CD4-positive, alpha-beta T cell treated with Interleukin-15 for 1 hour (primary cell): ENCODE results near the gene PCDHGB3.
"Not testable (repeated sequence)": the region's sequence is repeated elsewhere in the genome, so short reads cannot be mapped to it uniquely, and the experiment has no call there.

Source experiments
- DNase-seq: peaks from one replicate; pipeline ENCODE4 v3.0.0-alpha.2; 2020

PCDHGB3 gene

DNA sequence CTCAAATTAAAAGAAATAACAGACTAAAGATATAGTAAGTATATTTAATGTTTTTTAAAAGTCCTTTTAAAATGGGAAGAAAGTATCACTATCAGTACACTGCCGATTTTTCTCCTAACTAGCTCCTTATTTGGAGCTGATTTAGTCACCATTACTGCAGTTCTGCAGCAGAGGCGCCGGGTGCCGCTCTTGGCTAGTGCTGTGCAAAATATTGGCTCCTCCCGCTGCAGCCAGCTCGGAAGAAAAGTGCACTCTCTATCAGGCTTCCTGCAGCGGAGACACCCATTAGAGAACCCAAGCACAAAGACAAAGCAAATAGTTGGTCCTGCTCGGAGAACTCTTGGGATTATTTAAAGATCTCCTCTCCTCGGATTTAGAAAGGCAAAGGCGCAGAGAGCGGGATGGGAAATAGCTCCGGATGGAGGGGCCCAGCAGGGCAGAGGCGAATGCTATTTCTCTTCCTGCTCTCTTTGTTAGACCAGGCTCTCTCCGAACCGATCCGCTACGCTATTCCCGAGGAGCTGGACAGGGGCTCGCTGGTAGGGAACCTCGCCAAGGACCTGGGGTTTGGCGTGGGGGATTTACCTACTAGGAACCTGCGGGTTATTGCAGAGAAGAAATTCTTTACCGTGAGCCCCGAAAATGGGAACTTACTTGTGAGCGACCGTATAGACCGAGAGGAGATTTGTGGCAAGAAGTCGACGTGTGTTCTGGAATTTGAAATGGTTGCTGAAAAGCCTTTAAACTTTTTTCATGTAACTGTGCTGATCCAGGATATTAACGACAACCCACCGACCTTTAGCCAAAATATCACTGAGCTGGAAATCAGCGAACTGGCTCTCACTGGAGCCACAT is at the start of gene PCDHGB3:
TSS of gene PCDHGB3 (plus strand) at position 249 of the 855 bp plus-strand sequence. CDS start at position 402, 153 bp downstream.
- peak; percentile 33 for DNase-seq

DNA sequence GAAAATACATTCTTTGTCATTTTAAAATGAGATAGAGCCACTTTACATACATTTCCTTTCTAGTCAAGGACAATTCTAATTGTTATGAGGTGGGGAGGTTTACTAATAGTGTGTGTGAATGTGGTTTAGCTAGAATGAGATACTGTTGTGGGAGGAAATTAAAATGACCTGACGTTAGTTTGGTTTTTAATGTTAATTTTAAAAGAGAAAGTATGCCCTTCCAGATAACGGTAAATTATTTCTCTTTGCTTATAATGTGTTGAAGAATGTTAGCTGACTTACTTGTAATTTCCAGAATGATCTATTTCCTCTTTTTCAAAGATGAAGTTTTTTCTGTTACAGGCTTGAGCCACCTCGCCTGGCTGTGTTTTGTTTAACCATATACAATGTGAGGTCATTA is 47.8 kb upstream of the PCDHGB3 start:
- DNase-seq: no peak

DNA sequence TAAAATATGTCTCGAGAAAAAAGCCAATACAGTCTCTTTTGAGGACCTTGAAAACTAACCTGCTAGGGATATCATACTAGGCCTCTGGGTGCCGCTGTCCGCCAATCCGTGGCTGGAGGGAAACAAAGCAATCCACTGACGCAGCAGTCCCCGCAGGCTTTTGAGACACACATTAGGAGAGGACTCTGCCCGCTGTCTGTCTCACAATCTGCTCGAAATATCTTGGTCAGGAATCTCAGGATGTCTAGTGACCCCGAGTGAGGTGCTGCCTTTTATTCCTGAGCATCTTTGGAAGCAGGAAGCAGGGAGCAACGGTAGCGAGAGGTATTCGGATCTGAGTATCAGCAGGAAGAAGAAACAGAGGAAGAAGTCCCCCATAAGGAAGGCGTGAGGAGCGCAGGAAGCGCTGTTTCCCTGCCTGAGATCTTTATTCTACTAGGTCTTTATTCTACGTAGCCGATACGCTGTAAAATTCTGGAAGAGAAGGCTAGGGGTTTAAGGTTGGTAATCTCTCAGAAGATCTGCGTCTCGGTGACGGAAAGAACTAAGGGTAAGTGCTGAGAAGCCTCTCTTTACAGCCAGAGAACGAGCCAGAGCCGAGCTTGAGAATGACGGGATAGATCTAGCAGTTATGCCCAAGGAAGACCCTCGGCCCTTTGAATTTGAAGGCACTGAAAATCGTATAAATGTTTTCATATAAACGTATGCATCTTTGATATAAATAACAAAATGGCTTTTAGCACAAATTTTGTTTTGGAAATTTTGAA is 43.8 kb upstream of the PCDHGB3 start:
- peak; percentile 72 for DNase-seq

DNA sequence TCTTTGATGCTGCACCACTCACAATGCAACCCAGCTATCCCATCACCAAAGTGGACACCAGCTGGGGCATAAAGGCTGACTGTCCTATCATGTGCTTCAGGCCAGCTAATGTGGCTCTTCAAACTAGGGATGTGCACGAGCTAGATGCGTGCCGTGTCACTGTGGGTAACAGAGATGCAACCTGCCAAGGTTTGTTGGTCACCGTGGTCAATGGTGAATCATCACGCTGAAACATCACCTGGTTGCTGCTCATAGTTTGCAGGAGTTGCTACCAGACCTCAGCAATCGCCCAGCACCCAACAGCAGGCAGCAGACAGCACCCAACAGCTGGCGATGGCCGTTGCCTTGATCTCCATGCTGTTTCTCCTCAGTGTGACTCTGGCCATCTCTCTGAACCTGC is 41.8 kb upstream of the PCDHGB3 start:
- no peak for DNase-seq

DNA sequence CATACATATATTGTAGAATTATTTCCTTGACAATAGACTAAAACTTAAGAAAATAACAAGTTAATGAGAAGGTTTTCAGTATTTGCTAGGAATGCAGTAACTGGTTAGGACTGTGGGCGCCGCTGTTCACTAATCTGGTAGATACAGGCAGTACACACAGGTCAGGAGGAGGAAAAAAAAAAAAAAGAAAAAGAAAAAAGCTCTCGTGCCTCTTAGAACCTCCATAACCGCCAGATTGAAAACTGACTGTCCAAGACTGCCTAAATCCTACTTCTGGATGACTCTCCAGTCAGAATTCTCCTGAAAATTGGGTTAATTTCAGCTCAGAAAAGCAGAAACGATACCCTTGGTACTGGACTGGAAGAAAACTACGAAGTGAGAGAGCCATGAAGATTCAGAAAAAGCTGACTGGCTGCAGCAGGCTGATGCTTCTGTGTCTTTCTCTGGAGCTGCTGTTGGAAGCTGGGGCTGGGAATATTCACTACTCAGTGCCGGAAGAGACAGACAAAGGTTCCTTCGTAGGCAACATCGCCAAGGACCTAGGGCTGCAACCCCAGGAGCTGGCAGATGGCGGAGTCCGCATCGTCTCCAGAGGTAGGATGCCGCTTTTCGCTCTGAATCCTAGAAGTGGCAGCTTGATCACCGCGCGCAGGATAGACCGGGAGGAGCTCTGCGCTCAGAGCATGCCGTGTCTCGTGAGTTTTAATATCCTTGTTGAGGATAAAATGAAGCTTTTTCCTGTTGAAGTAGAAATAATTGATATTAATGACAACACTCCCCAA is 39.6 kb upstream of the PCDHGB3 start, which contains the start of gene PCDHGA1:
TSS of gene PCDHGA1 (plus strand) at position 216 of the 782 bp plus-strand sequence.
- no peak for DNase-seq

DNA sequence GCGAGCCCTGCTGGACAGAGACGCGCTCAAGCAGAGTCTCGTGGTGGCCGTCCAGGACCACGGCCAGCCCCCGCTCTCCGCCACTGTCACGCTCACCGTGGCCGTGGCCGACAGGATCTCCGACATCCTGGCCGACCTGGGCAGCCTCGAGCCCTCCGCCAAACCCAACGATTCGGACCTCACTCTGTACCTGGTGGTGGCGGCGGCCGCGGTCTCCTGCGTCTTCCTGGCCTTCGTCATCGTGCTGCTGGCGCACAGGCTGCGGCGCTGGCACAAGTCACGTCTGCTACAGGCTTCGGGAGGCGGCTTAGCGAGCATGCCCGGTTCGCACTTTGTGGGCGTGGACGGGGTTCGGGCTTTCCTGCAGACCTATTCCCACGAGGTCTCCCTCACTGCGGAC is 37.5 kb upstream of the PCDHGB3 start:
- DNase-seq: not testable (repeated sequence)

DNA sequence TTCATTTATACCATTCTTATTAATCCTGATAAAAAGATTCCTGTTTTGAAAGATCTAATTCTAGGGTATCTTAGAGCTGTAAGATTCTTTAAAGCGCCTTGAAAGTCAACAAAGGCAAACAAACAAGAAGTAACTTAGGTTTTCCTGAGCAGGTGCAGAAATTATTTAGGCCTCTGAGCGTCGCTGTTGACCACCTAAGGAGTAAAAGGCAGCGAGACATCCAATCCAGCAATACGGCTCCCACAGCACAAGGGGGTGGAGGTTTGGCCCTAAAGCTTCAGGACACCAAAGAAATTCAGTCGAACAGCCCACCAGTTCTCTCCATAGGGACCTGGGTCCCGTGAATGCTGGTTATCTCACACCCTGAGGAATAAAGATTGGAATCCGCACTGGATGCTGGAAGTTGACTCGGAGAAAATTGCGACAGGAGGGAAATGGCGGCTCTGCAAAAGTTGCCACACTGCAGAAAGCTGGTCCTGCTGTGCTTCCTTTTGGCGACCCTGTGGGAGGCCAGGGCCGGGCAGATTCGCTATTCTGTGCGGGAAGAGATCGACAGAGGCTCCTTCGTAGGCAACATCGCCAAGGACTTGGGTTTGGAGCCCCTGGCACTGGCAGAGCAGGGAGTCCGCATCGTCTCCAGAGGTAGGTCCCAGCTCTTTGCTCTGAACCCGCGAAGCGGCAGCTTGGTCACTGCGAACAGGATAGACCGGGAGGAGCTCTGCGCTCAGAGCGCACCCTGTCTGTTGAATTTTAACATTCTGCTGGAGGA is 31.3 kb upstream of the PCDHGB3 start, which contains the start of gene PCDHGA2:
TSS of gene PCDHGA2 (plus strand) at position 223 of the 769 bp plus-strand sequence.
- DNase-seq: no peak

DNA sequence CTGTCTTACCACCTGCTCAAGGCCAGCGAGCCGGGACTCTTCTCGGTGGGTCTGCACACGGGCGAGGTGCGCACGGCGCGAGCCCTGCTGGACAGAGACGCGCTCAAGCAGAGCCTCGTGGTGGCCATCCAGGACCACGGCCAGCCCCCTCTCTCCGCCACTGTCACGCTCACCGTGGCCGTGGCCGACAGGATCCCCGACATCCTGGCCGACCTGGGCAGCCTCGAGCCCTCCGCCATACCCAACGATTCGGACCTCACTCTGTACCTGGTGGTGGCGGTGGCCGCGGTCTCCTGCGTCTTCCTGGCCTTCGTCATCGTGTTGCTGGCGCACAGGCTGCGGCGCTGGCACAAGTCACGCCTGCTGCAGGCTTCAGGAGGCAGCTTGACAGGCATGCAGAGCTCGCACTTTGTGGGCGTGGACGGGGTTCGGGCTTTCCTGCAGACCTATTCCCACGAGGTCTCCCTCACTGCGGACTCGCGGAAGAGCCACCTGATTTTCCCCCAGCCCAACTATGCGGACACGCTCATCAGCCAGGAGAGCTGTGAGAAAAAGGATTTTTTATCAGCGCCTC is 29.2 kb upstream of the PCDHGB3 start:
- not testable (repeated sequence) for DNase-seq

DNA sequence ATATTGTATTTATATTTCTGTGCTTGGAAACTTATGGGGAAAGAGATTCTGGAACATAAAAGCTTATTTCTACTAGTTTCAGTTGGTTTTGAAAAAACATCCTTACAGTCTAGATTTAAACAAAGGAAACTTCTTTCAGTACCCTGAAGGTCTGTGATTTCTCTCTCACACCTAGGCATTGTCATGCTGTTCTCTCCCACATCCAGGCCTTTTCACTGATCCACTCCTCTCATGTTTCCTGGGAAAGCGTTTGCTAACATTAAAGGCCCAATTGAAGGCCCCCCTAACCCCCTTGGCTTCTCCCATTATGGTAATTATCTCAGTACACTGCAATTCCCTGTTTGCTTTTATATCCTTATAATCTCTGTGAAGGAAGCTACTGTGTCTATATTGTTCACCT is 27.3 kb upstream of the PCDHGB3 start:
- DNase-seq: no peak

DNA sequence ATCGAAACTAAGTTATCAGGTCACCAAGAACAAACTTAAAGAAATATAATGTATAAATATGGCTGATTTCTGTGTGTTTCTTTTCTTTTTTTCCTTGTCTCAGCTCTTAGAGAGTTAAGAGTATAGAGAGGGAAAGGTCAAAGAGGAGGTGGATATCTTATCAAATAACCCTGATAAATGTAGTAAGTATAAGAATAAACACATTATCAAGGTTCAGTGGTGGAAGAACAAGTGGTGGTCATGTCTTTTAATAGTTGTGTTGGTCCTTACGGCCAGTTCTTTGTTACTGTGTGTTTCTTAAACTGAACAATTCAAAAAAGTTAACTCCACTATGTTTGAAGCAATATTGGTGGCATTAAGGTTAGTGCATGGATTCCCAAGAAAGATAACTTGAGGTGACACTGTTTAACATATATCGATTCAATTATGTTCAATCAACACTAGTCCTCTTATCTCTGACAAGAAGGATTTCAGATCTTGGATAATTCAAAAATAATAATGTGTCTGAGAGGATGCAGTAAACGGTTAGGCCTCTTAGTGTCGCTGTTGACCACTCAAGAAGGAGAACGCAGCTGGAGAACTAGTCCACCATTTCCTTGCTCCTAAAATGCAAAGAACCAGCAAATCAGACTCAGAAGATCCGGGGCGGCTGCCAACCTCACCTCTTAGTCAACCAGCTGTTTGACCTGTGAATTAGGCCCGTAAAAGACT is 26.6 kb upstream of the PCDHGB3 start, which contains the start of gene PCDHGA3:
TSS of gene PCDHGA3 (plus strand) at position 588 of the 711 bp plus-strand sequence. CDS start 205 bp downstream, outside the sequence.
- DNase-seq: no peak

DNA sequence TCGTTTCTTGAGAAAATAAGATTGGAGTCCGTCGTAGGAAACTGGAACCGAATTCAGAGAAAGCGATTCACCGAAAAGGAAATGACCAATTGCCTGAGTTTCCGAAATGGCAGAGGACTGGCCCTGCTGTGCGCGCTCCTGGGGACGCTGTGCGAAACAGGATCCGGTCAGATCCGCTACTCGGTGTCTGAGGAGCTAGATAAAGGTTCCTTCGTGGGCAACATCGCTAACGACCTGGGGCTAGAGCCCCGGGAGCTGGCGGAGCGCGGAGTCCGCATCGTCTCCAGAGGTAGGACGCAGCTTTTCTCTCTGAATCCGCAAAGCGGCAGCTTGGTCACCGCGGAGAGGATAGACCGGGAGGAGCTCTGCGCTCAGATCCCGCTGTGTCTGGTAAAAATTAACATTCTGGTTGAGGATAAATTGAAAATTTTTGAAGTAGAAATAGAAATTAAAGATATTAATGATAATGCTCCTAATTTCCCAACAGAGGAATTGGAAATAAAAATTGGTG is 26.0 kb upstream of the PCDHGB3 start:
- DNase-seq: no peak

DNA sequence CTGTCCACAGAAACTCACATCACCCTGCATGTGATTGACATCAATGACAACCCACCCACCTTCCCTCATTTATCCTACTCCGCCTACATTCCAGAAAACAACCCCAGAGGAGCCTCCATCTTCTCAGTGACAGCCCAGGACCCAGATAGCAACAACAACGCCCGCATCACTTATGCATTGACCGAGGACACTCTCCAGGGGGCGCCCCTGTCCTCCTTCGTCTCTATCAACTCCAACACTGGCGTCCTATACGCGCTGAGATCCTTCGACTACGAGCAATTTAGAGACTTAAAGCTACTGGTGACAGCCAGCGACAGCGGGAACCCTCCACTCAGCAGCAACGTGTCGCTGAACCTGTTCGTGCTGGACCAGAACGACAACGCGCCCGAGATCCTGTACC is 24.7 kb upstream of the PCDHGB3 start:
- DNase-seq: no peak

DNA sequence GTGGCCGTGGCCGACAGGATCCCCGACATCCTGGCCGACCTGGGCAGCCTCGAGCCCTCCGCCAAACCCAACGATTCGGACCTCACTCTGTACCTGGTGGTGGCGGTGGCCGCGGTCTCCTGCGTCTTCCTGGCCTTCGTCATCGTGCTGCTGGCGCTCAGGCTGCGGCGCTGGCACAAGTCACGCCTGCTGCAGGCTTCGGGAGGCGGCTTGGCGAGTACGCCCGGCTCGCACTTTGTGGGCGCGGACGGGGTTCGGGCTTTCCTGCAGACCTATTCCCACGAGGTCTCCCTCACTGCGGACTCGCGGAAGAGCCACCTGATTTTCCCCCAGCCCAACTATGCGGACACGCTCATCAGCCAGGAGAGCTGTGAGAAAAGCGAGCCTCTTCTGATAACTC is 24.0 kb upstream of the PCDHGB3 start:
- DNase-seq: not testable (repeated sequence)

DNA sequence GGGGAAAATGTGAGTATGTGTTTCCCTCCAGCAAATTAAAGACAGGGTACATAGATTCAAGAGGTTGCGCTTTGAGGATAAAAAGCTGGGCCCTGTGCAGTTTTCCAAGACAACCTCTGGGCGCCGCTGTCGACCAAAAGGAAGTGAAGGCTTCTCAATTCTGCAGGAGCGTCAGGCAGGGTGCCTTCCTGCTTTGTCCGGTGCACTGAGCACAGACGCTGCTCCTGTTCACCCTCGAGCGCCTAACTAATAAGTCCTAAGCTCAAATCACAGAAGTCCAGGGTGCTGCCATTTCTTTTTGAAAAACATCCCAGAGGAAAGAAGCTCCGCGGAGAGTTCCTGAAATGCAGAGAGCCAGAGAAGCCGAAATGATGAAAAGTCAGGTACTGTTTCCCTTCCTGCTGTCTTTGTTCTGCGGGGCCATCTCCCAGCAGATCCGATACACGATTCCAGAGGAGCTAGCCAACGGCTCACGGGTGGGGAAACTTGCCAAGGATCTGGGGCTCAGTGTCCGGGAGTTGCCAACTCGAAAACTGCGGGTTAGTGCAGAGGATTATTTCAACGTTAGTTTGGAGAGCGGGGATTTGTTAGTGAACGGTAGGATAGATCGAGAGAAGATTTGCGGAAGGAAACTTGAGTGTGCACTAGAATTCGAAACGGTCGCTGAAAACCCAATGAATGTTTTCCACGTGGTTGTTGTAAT is 20.0 kb upstream of the PCDHGB3 start, which contains the start of gene PCDHGB1:
TSS of gene PCDHGB1 (plus strand) at position 183 of the 703 bp plus-strand sequence. CDS start at position 345, 162 bp downstream.
- peak; percentile 20 for DNase-seq

DNA sequence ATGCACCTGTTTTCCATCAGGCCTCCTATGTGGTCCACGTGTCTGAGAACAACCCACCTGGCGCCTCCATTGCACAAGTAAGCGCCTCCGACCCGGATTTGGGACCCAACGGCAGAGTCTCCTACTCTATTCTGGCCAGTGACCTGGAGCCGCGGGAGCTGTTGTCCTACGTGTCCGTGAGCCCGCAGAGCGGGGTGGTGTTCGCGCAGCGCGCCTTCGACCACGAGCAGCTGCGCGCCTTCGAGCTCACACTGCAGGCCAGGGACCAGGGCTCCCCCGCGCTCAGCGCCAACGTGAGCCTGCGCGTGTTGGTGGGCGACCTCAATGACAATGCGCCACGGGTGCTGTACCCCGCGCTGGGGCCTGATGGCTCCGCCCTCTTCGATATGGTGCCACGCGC is 18.5 kb upstream of the PCDHGB3 start:
- DNase-seq: no peak

DNA sequence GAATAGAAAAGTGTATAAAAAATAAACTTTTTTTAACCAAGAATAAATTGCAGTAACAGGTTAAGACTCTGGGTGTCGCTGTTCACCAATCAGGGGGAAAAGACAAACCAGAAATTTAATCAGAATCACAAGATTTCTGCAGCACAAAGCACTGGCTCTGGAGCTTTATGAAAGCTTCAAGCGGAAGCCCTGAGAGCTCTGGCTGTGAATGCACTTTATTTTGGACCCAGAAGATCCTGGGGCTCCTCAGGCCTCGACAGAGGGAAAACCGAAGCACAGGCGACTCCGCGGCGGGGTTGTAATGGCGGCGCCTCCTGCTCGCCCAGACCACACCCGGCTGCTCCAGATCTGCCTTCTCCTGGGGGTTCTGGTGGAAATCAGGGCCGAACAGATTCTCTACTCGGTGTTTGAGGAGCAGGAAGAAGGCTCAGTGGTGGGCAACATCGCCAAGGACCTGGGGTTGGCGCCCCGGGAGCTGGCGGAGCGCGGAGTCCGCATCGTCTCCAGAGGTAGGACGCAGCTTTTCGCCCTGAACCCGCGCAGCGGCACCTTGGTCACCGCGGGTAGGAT is 15.1 kb upstream of the PCDHGB3 start, which contains the start of gene PCDHGA4:
TSS of gene PCDHGA4 (plus strand) at position 122 of the 570 bp plus-strand sequence. CDS start at position 209, 87 bp downstream.
- no peak for DNase-seq

DNA sequence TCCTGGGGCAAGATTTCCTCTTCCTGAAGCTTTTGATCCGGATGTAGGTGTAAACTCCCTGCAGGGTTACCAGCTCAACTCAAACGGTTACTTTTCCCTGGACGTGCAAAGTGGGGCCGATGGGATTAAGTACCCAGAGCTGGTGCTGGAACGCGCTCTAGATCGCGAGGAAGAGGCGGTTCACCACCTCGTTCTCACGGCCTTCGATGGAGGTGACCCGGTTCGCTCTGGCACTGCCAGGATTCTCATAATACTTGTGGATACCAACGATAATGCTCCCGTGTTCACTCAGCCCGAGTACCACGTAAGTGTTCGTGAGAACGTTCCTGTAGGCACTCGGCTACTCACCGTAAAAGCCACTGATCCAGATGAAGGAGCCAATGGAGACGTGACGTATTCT is 14.4 kb upstream of the PCDHGB3 start:
- DNase-seq: no peak

DNA sequence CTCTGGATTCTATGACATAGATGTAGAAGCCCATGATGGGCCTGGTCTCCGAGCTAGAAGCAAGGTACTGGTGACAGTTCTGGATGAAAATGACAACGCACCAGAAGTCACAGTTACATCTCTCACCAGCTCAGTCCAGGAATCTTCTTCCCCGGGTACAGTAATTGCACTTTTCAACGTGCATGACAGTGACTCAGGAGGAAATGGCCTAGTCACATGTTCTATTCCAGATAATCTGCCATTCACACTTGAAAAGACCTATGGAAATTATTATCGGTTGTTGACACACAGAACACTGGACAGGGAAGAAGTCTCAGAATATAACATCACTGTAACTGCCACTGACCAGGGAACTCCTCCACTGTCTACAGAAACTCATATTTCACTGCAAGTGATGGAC is 13.9 kb upstream of the PCDHGB3 start:
- no peak for DNase-seq

DNA sequence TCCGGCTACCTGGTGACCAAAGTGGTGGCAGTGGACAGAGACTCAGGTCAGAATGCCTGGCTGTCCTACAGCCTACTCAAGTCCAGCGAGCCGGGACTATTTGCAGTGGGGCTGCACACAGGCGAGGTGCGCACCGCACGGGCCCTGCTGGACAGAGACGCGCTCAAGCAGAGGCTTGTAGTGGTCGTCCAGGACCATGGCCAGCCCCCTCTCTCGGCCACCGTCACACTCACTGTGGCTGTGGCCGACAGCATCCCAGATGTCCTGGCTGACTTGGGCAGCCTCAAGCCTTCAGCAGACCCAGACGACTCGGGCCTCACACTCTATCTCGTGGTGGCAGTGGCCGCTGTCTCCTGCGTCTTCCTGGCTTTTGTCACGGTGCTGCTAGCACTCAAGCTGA is 13.1 kb upstream of the PCDHGB3 start:
- no peak for DNase-seq
